M059J (cell line): Measurements from ENCODE around the gene RNFT1. TPM values are rescaled to one million over a fixed set of nuclear protein-coding genes. Genes with fewer than 3 reads are reported as not detected.
"Not testable (repeated sequence)": the region's sequence is repeated elsewhere in the genome, so short reads cannot be mapped to it uniquely, and the experiment has no call there.

Experiments
- DNase-seq: peaks from one replicate; pipeline ENCODE4 v3.0.0-alpha.2; 2012; ENCODE audit warnings: low read depth
- total RNA-seq: library from RNA; depleted of rRNA; stranded (reverse); fragments of >200 nt; shearing (Covaris generic); gene quantifications from 2 replicates; pipeline ENCODE4 v1.2.3, GENCODE V29; 2014; rRNA removed

The RNFT1 gene, protein sequence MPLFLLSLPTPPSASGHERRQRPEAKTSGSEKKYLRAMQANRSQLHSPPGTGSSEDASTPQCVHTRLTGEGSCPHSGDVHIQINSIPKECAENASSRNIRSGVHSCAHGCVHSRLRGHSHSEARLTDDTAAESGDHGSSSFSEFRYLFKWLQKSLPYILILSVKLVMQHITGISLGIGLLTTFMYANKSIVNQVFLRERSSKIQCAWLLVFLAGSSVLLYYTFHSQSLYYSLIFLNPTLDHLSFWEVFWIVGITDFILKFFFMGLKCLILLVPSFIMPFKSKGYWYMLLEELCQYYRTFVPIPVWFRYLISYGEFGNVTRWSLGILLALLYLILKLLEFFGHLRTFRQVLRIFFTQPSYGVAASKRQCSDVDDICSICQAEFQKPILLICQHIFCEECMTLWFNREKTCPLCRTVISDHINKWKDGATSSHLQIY
- 21.9 and 27.1 TPM in 2 replicates for total RNA-seq

DNA sequence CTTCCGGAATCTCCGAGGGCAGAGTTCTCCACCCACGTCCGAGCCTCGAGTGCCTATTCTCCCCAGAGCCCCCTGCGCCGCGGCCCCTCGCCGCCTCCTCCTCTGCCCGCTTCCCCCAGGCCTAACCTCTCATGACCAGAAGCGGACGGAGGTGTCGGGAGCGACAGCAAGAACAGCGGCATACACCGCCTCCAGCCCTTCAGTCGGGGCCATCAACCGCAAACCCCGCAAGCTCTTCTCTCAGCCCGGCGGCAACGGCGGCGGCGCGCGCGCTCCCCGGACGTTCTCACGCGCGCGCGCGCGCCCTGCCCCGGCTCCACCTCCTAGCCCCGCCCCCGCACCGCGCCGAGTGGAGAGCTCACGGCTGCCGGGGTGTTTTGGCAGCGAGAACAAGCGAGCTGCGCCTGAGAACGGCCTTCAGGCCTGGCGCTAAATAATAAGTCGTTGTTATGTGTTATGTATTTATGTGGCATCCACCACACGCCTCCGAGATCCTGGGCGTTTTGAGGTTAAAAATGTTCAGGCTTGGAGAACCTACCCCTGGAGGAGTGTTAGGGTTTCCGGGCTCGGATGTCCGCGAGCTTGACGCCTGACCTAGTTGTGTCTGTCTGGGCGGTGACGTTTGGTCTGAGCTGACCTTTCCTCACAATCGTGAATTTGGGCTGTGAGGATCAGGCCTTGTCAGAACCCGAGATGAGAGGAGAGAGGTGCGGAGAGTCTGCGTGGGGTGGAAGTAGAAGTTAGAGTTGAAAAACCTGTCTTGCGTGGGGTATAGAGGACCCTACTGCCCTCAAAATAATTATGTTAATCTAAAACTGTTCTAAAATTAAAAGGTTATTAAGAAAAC, at the start of gene RNFT1:
Gene RNFT1 (minus strand): TSS at position 259 of the 847 bp plus-strand sequence. CDS start 77 bp downstream, at position 182.
- peak; percentile 76 for DNase-seq

DNA sequence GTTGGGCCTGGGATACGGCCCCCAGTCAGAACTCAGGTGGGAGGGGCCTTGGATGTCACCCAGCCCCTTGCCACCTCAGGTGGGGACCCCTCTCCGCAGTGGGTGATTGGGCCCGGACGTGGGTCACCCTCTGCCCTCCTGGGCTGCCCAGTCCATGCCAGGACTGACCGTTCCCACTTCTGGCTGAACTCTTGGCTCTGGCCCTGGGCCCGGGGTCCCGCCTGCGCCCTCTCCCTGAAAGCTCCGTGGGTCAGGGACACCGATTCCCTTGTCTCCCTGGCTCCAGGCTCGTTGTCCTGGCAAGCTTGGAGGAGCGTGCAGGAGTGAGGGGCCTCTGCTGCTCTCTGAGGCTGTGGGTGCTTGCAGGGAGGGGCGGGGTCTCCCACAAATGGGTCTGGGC, 44.8 kb upstream of the RNFT1 start:
- not testable (repeated sequence) for DNase-seq

DNA sequence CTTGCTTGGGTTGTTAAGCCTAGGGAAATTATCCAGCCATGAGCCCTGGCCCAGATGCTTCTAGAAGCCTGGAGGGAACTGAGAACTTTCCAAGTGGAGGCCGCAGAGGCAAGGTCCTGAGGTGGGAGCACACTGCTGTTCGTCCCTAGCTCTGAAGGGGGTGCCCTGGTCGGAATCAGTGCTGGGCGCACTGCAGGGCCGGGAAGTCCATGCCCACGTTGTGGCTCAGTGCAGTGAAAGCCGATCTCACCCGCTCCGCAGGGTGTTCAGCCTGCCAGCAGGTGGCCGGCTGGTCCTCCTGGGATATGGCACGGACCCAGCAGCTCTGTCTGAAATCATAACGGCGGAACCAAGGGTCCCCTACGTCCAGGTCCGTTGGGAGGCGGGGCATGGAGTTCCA, 43.8 kb upstream of the RNFT1 start:
- not testable (repeated sequence) for DNase-seq

DNA sequence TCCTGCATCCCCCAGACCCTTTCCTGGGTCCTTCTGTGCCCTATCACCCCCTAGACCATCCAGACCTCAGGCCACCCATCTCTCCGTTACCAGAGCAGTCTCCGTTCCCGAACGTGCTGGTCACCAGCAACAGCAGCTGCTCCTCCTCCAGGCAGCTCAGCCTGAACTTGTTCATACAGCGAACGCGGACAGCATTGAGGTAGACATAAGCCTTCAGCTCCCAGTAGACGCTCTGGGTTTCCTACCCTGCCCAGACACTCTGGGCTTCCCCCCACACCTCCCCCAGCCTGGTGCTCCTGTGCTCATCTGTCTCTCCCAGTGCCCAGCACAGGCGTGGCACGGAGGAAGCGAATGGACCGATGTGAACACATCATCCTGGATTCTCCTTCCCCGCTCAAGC, 41.6 kb upstream of the RNFT1 start:
- no peak for DNase-seq

DNA sequence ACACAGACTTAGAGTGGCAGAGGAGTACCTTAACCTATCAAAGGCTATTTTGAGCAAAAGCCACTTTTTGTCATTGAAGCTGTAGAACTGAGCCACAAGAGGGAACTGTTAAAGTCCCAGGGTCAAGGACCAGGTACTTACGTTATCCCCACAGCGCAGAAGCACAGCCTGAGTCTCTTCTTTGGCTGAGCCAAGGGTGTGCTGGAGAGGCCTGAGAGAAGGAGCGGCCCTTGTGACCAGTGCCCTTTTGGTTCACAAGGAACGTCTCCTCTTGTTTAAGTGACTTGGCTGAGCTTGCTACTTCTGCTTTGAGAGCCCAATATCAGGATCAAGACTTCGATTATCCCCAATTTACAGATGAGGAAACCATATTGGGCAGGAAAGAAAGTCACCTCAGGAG, 40.0 kb upstream of the RNFT1 start:
- not testable (repeated sequence) for DNase-seq

DNA sequence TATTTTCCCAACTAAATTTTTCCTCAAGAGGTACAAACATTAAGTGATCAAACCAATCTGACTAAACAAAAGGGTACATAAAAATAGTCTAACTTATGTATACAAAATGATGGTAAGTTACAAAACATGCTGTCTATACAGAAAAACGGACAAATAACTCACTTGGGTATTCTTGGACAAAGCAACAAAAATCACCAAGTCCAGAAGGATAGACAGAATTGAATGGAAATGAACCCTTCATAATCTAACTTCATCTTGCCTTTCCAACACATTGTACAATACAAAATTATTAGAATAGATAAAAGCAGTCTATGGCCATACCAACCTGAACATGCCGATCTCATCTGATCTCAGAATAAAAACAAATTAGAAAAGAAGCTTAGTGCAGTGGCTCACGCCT, 37.9 kb upstream of the RNFT1 start:
- DNase-seq, result not testable (repeated sequence)

DNA sequence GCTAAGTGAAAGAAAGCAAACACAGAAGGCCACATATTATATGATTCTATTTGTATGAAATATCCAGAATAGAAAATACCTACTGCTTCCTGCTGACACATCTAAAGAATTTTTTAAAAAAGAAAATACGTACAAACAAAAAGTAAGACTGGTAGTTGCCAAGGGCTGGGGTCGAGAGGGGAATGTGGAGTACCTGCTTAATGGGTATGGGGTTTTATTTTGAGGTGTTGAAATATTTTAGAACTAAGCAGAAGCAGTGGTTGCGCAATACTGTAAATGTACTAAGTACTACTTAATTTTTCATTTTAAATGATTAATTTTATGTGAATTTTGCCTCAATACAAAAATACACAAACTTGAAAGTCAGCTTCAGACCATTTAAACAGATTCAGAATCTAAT, 32.1 kb upstream of the RNFT1 start:
- not testable (repeated sequence) for DNase-seq

DNA sequence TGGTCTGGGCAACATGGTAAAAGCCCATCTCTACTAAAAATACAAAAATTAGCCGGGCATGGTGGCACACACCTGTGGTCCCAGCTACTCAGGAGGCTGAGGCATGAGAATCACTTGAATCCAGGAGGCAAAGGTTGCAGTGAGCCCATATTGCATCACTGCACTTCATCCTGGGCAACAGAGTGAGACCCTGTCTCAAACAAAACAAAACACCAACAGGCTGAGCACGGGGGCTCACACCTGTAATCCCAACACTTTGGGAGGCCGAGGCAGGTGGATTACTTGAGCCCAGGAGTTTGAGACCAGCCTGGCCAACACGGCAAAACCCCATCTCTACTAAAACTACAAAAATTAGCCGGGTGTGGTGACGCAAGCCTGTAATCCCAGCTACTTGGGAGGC, 10.6 kb upstream of the RNFT1 start:
- DNase-seq, result not testable (repeated sequence)

DNA sequence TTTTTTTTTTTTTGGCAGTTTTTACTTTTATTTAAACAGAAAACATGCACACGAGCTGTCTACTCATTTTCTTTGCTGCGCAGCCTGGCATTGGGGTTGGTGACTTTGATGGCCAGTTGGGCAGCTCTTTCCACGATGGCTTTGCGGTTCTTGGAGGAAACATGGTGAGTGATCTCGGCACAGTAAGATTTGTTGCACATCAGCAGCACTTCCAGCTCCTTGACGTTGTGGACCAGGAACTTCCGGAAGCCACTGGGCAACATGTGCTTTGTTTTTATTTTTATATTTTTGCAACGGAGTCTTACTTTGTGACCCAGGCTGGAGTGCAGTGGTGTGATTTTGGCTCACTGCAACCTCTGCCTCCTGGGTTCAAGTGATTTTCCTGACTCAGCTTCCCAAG, 8.9 kb upstream of the RNFT1 start:
- not testable (repeated sequence) for DNase-seq

DNA sequence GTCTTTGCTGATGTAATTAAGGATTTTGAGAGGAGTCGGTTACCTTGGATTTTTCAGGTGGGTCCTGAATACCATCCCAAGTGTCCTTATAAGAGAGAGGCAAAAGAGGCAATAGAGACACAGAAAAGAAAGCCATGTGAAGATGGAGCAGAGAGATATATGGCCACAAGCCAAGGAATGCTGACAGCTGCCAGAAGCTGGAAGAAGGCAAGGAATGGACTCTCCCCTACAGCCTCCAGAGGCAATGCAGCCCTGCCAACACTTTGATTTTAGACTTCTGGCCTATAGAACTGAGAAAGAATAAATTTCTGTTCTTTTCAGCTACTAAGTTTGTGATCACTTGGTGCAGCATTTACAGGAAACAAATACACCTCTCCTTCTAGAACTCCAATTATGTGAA, 8.2 kb upstream of the RNFT1 start:
- peak; percentile 17 for DNase-seq

DNA sequence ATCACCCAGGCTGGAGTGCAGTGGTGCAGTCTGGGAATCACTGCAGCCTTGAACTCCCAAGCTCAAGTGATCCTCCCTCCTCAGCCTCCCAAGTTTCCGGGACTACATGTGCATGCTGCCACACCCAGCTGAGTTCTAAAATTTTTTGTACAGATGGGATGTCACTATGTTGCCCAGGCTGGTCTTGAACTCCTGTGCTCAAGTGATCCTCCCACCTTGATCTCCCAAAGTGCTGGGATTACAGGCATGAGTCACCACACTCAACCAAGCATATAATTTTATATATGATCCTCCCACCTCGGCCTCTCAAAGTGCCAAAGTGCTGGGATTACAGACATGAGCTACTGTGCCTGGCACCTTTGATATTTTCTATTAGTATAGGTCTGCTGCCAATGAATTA, 7.2 kb upstream of the RNFT1 start:
- DNase-seq, result peak; percentile 3

DNA sequence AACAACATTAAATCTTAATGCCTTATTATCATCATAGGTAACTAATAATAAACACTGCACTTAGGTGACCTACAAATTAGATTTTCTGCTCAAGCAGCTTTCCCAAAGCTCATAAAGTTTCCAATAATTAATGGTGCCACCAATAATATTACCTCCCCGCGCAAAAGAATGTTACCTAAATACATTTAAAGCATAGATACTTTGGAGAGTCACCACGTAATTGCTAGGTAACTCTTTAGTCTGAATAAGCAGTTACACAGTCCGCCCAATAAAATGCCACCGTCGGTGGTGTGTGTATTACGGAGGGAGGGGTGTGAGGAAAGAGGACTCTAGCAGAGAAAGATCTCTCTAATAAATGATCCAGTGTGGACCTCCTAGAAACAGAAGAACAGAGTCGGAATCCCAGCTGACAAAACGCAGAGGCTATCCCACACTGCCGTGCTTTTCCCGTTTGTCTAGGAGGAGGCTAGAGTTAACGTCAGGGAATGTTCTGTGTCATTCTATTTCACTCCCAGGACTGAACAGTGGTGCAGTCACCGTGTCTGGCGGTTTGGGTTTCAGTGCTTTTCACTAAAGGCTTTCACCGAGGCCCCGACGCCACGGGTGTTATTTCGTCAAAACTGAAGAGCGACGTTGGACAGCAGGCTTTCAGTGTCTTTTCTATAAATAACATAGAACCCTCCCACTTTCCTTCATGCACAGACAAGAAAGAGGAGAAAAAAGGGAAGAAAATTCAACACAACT, 630 bp downstream of the RNFT1 start:
- DNase-seq, result peak; percentile 74

DNA sequence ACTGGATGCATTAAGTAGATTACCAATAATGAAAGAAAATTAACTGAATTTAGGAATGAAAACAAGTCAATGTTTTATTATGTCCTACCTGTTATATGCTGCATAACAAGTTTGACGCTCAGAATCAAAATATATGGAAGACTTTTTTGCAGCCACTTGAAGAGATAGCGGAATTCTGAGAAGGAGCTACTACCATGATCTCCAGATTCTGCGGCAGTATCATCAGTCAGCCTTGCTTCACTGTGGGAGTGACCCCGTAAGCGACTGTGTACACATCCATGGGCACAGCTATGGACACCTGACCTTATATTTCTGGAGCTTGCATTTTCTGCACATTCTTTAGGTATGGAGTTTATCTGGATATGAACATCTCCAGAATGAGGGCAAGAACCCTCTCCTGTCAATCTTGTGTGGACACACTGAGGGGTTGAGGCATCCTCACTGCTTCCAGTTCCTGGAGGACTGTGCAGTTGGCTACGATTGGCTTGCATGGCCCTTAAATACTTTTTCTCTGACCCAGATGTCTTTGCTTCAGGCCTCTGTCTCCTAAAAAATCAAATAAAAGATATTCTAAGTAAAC, 1.7 kb downstream of the RNFT1 start:
- no peak for DNase-seq

DNA sequence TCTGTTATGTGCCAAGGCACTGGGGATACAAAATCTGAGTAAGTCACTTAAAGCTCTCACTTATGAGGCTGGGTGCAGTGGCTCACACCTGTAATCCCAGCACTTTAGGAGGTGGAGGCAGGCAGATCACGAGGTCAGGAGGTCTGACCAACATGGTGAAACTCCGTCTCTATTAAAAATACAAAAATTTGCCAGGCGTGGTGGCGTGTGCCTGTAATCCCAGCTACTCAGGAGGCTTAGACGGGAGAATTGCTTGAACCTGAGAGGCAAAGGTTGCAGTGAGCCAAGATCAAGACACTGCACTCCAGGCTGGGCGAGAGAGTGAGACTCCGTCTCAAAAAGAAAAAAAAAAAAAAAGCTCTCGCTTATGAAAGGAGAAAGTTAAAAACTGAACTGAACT, 5.0 kb downstream of the RNFT1 start:
- not testable (repeated sequence) for DNase-seq

DNA sequence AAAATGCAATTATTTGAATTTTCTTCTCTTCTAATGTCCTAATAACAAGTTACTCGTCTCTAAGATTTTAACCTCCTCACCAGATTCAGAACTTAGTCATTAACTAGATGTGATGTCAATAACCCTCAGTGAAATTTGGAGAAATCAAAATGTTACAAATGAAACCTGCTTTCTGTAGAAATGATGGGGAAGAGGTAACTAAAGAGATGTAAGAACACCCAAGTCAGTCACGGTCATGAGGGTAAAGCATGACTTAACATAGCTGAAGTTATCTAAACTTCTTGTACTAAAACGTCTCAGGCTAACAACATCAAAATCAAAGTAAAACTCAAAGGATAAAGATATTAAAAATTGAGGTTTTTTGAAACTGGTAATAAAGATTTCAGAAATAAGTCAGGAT, 9.7 kb downstream of the RNFT1 start:
- no peak for DNase-seq

DNA sequence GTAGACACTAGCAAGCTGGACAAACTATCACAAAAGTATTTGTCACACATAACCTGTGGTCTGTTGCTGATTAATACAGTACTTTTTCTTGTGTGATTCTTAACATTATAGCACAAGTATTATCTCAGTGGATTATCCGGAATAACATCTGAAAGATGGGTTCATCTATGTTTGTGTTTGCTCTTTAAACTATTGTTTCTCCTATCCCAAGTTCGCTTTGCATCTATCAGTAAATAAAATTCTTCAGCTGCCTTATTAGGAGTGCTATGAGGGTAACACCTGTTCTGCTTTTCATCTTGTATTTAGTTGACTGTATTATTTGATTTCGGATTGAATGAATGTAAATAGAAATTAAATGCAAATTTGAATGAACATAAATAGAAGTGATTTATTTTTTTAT, 14.5 kb downstream of the RNFT1 start:
- DNase-seq, result no peak

DNA sequence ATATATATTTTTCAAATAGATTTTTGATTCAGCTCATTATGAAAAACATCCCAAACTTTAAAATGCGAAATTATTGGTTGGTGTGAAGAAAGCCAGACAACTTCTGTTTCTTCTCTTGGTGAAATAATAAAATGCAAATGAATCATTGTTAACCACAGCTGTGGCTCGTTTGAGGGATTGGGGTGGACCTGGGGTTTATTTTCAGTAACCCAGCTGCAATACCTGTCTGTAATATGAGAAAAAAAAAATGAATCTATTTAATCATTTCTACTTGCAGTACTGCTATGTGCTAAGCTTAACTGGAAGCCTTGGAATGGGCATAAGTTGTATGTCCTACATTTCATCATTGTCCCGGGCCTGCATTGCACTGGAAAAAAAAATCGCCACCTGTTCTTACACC, 17.2 kb downstream of the RNFT1 start:
- DNase-seq, result not testable (repeated sequence)

DNA sequence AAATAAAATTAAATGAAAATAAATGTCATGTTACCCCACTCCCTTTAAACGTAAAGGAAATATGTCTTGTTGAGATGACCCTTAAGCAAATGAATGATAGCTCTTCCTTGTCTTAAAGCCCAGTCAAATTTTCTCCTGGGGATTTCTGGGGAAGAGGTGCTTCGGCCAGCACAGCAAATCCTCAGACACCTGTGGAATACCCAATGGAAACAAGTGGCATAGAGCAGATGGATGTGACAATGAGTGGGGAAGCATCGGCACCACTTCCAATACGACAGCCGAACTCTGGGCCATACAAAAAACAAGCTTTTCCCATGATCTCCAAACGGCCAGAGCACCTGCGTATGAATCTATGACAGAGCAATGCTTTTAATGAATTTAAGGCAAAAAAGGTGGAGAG, 18.1 kb downstream of the RNFT1 start:
- DNase-seq, result not testable (repeated sequence)

DNA sequence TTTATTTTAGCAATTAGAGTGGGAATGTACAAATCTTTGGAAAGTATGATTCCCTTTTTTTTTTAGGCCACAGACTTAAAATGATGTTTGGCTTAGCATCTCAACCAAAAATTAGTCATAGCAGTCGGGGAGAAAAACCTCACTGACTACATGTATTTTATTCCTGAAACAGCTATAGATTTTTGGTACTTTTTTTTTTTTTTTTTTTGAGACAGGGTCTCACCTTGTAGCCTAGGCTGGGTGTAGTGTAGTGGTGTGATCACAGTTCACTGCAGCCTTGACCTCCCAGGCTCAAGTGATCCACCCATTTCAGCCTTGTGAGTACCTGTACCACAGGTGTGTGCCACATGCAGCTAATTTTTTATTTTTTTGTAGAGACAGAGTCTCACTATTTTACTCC, 23.4 kb downstream of the RNFT1 start:
- no peak for DNase-seq

DNA sequence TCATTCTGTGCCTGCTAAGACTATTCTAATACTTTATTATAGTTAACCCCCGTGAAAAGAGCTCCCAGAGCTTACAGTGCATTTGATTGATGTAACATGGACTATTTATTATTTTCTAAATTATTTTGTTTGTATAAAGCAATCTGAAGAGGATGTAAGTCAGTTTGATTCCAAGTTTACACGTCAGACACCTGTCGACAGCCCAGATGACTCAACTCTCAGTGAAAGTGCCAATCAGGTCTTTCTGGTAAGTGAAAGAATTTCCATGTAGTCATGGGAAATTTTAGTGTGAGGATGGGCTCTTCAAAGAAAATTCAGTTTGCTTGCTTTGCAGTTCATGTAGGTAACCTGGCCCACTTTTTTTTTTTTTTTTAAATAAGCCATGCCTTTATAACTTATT, 23.8 kb downstream of the RNFT1 start:
- DNase-seq, result not testable (repeated sequence)

DNA sequence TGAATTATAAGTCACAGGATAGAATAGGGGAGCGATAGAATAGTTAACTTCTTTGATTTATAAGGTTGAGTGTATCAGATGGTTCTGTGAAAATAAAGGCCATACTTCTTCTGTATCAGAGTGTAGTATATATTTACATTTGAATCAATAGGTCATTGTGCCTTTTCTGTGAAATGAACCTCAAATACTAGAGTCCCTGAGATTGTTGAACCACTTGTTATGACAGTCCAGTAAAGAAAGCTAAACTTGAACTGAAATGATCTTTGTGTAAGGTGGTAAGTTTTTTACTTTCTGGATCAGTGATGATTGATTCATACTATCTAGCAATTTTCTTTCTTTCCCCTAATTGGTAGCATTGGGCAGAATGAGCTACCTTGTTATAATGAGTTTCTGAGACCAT, 31.2 kb downstream of the RNFT1 start:
- DNase-seq, result not testable (repeated sequence)

DNA sequence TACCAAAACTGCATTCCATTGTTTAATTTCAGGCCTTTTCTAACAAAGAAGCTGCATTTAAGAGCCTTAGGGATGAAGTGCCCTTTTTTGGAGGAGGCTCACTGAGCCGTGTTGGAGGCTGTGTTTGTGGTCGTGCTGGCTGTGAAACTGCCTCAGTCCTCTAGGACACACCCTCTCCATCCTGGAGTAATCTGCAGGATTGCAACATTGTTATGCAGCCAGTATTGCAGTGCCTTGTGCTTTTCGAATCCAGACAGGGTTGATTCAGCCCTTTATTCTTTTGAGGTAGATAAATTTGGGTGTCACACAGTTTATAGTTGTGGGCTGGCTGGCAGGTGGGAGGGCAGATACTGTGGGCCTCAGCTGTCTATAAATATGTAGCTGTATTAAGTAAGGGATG, 33.8 kb downstream of the RNFT1 start:
- not testable (repeated sequence) for DNase-seq
